H9 (cell line): ENCODE data around the gene MFRP. TPM values are rescaled to one million over a fixed set of nuclear protein-coding genes. Genes with fewer than 3 reads are reported as not detected.

ENCODE experiments used
- DNase-seq: peaks from one replicate; pipeline ENCODE4 v3.0.0-alpha.2; 2017
- H2AFZ ChIP-seq: one replicate; pipeline ENCODE4 v1.6.1; 2013; ENCODE audit warnings: mild to moderate bottlenecking, low read length, control low read depth, moderate library complexity
- H2AK5ac ChIP-seq: 2 replicates; pipeline ENCODE4 v1.6.1; 2013; ENCODE audit warnings: low read length, control low read depth, mixed read lengths; ENCODE audit not compliant: insufficient read length
- H2BK120ac ChIP-seq: one replicate; pipeline ENCODE4 v1.6.1; 2013; ENCODE audit warnings: low read depth, mild to moderate bottlenecking, low read length, control low read depth, inconsistent platforms; ENCODE audit not compliant: poor library complexity, severe bottlenecking
- H2BK12ac ChIP-seq: 2 replicates; pipeline ENCODE4 v1.6.1; 2013; ENCODE audit warnings: low read length, control low read depth, mixed read lengths, low read depth; ENCODE audit not compliant: insufficient read length
- H2BK15ac ChIP-seq: 2 replicates; pipeline ENCODE4 v1.6.1; 2013; ENCODE audit warnings: low read depth, low read length, control low read depth
- H2BK20ac ChIP-seq: one replicate; pipeline ENCODE4 v1.6.1; 2013; ENCODE audit warnings: low read depth, mild to moderate bottlenecking, low read length, control low read depth, inconsistent platforms; ENCODE audit not compliant: poor library complexity, severe bottlenecking
- H2BK5ac ChIP-seq: 2 replicates; pipeline ENCODE4 v1.6.1; 2013; ENCODE audit warnings: low read length, control low read depth, mixed read lengths; ENCODE audit not compliant: insufficient read length
- H3K14ac ChIP-seq: 2 replicates; pipeline ENCODE4 v1.6.1; 2013; ENCODE audit warnings: low read length, control low read depth; ENCODE audit not compliant: insufficient read depth
- H3K18ac ChIP-seq: 2 replicates; pipeline ENCODE4 v1.6.1; 2013; ENCODE audit warnings: low read depth, mild to moderate bottlenecking, mixed read lengths, low read length, control low read depth; ENCODE audit not compliant: insufficient read length
- H3K23ac ChIP-seq: 2 replicates; pipeline ENCODE4 v1.6.1; 2013; ENCODE audit warnings: low read length, control low read depth, mixed read lengths, low read depth; ENCODE audit not compliant: insufficient read length
- H3K23me2 ChIP-seq: 2 replicates; pipeline ENCODE4 v1.6.1; 2013; ENCODE audit warnings: low read depth, mild to moderate bottlenecking, mixed read lengths, low read length, control low read depth; ENCODE audit not compliant: insufficient read length, poor library complexity, severe bottlenecking
- H3K27ac ChIP-seq: 2 replicates; pipeline ENCODE4 v1.5.1; 2013; ENCODE audit warnings: low read length, control low read depth, mixed read lengths, low read depth; ENCODE audit not compliant: insufficient read length
- H3K27me3 ChIP-seq: 2 replicates; pipeline ENCODE4 v1.6.1; 2013; ENCODE audit warnings: low read length, control low read depth, inconsistent platforms; ENCODE audit not compliant: insufficient read depth
- H3K4ac ChIP-seq: 2 replicates; pipeline ENCODE4 v1.6.1; 2013; ENCODE audit warnings: low read depth, mild to moderate bottlenecking, control low read depth, inconsistent platforms, low read length, moderate library complexity
- H3K4me1 ChIP-seq: 2 replicates; pipeline ENCODE4 v1.6.1; 2013; ENCODE audit warnings: low read length, control low read depth, inconsistent platforms; ENCODE audit not compliant: insufficient read depth
- H3K4me2 ChIP-seq: 2 replicates; pipeline ENCODE4 v1.6.1; 2013; ENCODE audit warnings: low read length, control low read depth, mixed read lengths; ENCODE audit not compliant: insufficient read length, insufficient read depth
- H3K56ac ChIP-seq: 2 replicates; pipeline ENCODE4 v1.6.1; 2013; ENCODE audit warnings: low read depth, mild to moderate bottlenecking, mixed read lengths, low read length, control low read depth; ENCODE audit not compliant: insufficient read length
- H3K79me1 ChIP-seq: 2 replicates; pipeline ENCODE4 v1.6.1; 2013; ENCODE audit warnings: low read depth, mild to moderate bottlenecking, moderate library complexity, low read length, control low read depth, inconsistent platforms; ENCODE audit not compliant: insufficient read depth, poor library complexity, severe bottlenecking
- H3K79me2 ChIP-seq: 2 replicates; pipeline ENCODE4 v1.6.1; 2013; ENCODE audit warnings: low read length, control low read depth, inconsistent platforms; ENCODE audit not compliant: insufficient read depth
- H3K9ac ChIP-seq: 2 replicates; pipeline ENCODE4 v1.6.1; 2013; ENCODE audit warnings: low read length, control low read depth, mixed read lengths; ENCODE audit not compliant: insufficient read length; ENCODE audit errors: extremely low read depth
- H3K9me3 ChIP-seq: one replicate; pipeline ENCODE4 v1.6.1; 2013; ENCODE audit warnings: low read depth, low read length, inconsistent platforms; ENCODE audit not compliant: control insufficient read depth
- H3T11ph ChIP-seq: one replicate; pipeline ENCODE4 v1.6.1; 2013; ENCODE audit warnings: mild to moderate bottlenecking, low read length, control low read depth, inconsistent platforms
- H4K20me1 ChIP-seq: one replicate; pipeline ENCODE4 v1.6.1; 2013; ENCODE audit not compliant: control insufficient read depth, insufficient read length, insufficient read depth
- H4K5ac ChIP-seq: 2 replicates; pipeline ENCODE4 v1.6.1; 2013; ENCODE audit warnings: low read depth, mild to moderate bottlenecking, mixed read lengths, low read length, control low read depth; ENCODE audit not compliant: insufficient read length
- H4K8ac ChIP-seq: replicated peaks from 2 replicates; pipeline ENCODE4 v1.6.1; 2013; ENCODE audit warnings: low read length, control low read depth, mixed read lengths, low read depth; ENCODE audit not compliant: insufficient read length
- H4K91ac ChIP-seq: 2 replicates; pipeline ENCODE4 v1.6.1; 2013; ENCODE audit warnings: low read depth, mild to moderate bottlenecking, moderate library complexity, mixed read lengths, low read length, control low read depth; ENCODE audit not compliant: insufficient read length
- H3K27ac Mint-ChIP-seq, 3 experiments: 2 replicates in 2 of 3; 3 replicates in 1 of 3; pipeline ENCODE4 v1.8.0; 2020 to 2021; ENCODE audit warnings: mixed read lengths in 3 of 3, mild to moderate bottlenecking in 1 of 3, moderate library complexity in 1 of 3
- H3K27me3 Mint-ChIP-seq: 2 replicates; pipeline ENCODE4 v1.8.0; 2021; ENCODE audit warnings: low read depth, mild to moderate bottlenecking, moderate library complexity, mixed read lengths
- H3K36me3 Mint-ChIP-seq, 3 experiments: 2 replicates in 2 of 3; 3 replicates in 1 of 3; pipeline ENCODE4 v1.8.0; 2020 to 2021; ENCODE audit warnings: low read depth in 3 of 3, mixed read lengths in 3 of 3; ENCODE audit not compliant: insufficient read depth in 1 of 3
- H3K4me1 Mint-ChIP-seq, 2 experiments: 2 replicates each; pipeline ENCODE4 v1.8.0; 2020; ENCODE audit warnings: mixed read lengths in 2 of 2
- H3K4me3 Mint-ChIP-seq, 2 experiments: 2 replicates in 1 of 2; 3 replicates in 1 of 2; pipeline ENCODE4 v1.8.0; 2020 to 2021; ENCODE audit warnings: mild to moderate bottlenecking in 2 of 2, mixed read lengths in 2 of 2, moderate library complexity in 1 of 2
- H3K9me3 Mint-ChIP-seq, 2 experiments: 2 replicates in 1 of 2; 3 replicates in 1 of 2; pipeline ENCODE4 v1.8.0; 2020; ENCODE audit warnings: mild to moderate bottlenecking in 2 of 2, mixed read lengths in 2 of 2, moderate library complexity in 1 of 2
- WGBS: extraction: QIAGEN DNeasy Blood & Tissue Kit; methylation state at CpG from one replicate; pipeline ENCODE4 v1.1.7; 2013; ENCODE audit warnings: missing lambda C conversion rate, low lambda C conversion rate, mixed read lengths; ENCODE audit not compliant: insufficient read length; ENCODE audit errors: extremely low coverage; 5-methylcytosine and 5-hydroxymethylcytosine counted together
- total RNA-seq: library from RNA; stranded (reverse); gene quantifications from 2 replicates; pipeline ENCODE4 v1.2.1, GENCODE V29; 2021
- TF ChIP-seq, protein P1 (sequence below): fragments of 200-600 bp; sonication (generic); conservative IDR thresholded peaks from 3 replicates; pipeline ENCODE4 v1.8.0; 2021; ENCODE audit warnings: antibody characterized with exemption, mild to moderate bottlenecking

MFRP gene
- total RNA-seq, 1 experiment from 2014 or later = not detected

DNA sequence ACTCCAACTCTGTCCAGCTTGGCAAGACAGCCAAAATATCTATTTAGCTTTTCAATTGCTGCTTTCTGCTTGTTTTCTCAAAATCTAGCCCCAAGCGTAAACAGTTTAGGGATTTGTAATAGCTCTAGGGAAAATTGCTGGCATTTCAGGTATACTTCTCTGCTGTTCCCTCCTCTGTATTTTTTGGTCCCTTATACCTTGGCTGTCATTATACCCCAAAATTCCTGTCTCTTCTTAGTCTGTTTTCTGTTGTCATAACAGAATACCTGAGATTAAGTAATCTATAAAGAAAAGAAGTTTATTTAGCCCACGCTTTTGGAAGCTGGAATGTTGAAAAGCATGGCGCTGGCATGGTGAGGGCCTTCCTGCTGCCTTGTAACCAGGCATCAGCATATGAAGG, 53.0 kb downstream of the MFRP start:
- Mint-ChIP-seq H3K27me3 (no peaks in the 10 kb centered on the region), H3K27ac (no peak overlapping the region; a peak in 1 of 7 replicates), H3K4me3 (no peak overlapping the region), H3K36me3 (peaks cover 28 to 59% (median 46%) of the 10 kb centered on the region in 3 experiments; a peak in 6 of 7 replicates), H3K9me3 (peaks cover 0 to 4% of the 10 kb centered on the region in 2 experiments; a peak in 2 of 5 replicates), H3K4me1 (no peaks in the 10 kb centered on the region)
- Histone ChIP-seq H2BK15ac (no peak overlapping the region), H3K4me2 (no peak overlapping the region), H3K4ac (no peak overlapping the region), H4K5ac (no peak overlapping the region), H3K14ac (no peak overlapping the region), H2BK5ac (no peak overlapping the region), H3K23ac (no peak overlapping the region), H2AK5ac (no peak overlapping the region), H3K27me3 (no peaks in the 10 kb centered on the region), H3K27ac (no peak overlapping the region), H3K56ac (no peak overlapping the region), H2AFZ (no peak overlapping the region), H3K4me1 (no peaks in the 10 kb centered on the region), H3T11ph (no peak overlapping the region), H4K20me1 (no peaks in the 10 kb centered on the region), H3K18ac (no peak overlapping the region), H3K79me2 (no peaks in the 10 kb centered on the region), H3K9me3 (no peaks in the 10 kb centered on the region), H3K23me2 (no peaks in the 10 kb centered on the region), H2BK20ac (no peak overlapping the region), H3K9ac (no peak overlapping the region), H4K8ac (no peak overlapping the region), H3K79me1 (no peaks in the 10 kb centered on the region), H2BK120ac (no peak overlapping the region), H2BK12ac (no peak overlapping the region), H4K91ac (no peak overlapping the region)
- TF ChIP-seq, protein P1, sequence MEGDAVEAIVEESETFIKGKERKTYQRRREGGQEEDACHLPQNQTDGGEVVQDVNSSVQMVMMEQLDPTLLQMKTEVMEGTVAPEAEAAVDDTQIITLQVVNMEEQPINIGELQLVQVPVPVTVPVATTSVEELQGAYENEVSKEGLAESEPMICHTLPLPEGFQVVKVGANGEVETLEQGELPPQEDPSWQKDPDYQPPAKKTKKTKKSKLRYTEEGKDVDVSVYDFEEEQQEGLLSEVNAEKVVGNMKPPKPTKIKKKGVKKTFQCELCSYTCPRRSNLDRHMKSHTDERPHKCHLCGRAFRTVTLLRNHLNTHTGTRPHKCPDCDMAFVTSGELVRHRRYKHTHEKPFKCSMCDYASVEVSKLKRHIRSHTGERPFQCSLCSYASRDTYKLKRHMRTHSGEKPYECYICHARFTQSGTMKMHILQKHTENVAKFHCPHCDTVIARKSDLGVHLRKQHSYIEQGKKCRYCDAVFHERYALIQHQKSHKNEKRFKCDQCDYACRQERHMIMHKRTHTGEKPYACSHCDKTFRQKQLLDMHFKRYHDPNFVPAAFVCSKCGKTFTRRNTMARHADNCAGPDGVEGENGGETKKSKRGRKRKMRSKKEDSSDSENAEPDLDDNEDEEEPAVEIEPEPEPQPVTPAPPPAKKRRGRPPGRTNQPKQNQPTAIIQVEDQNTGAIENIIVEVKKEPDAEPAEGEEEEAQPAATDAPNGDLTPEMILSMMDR = no peak
- DNase-seq = no peak
- no CpG with 5 or more reads among the region's 3 CpGs for WGBS
